ENCODE results near the gene XPC.
A peak's percentile ranks its signal among the peaks of the same experiment; 100 is the strongest.
"Not testable (repeated sequence)": the region's sequence is repeated elsewhere in the genome, so short reads cannot be mapped to it uniquely, and the experiment has no call there.

The XPC gene

GRCh38 chr3:14118400-14119381, 59.7 kb downstream of the XPC start:
- no peak for TF ChIP-seq CTCF (conservative IDR thresholded peaks at IDR 0.05; ENCODE audit: low read length)
- DNase-seq (ENCODE audit: low read depth), result no peak
- H3K4me3 ChIP-seq (ENCODE audit: low read length), result no peak overlapping the region

- no peak overlapping the region for H3K4me3 ChIP-seq (ENCODE audit: low read length)
- no peak for DNase-seq (ENCODE audit: low read depth)
- TF ChIP-seq CTCF (conservative IDR thresholded peaks at IDR 0.05; ENCODE audit: low read length), result no peak
Measured at GRCh38 chr3:14117468-14118399, 60.7 kb downstream of the XPC start.

GRCh38 chr3:14113965-14114635, 64.3 kb downstream of the XPC start:
- no peak for DNase-seq (ENCODE audit: low read depth)
- no peak overlapping the region for H3K4me3 ChIP-seq (ENCODE audit: low read length)
- peak; percentile 12; the same call in 1 of the 2 replicates for TF ChIP-seq CTCF (conservative IDR thresholded peaks at IDR 0.05; ENCODE audit: low read length)

GRCh38 chr3:14110699-14111098, 67.7 kb downstream of the XPC start:
- TF ChIP-seq CTCF (conservative IDR thresholded peaks at IDR 0.05; ENCODE audit: low read length), result no peak
- no peak overlapping the region for H3K4me3 ChIP-seq (ENCODE audit: low read length)
- DNase-seq (ENCODE audit: low read depth), result no peak

GRCh38 chr3:14109821-14110220, 68.6 kb downstream of the XPC start:
- DNase-seq (ENCODE audit: low read depth); H3K4me3 ChIP-seq (ENCODE audit: low read length): not testable (repeated sequence)

GRCh38 chr3:14097616-14098391, 80.6 kb downstream of the XPC start:
- no peak for DNase-seq (ENCODE audit: low read depth)
- no peak overlapping the region for H3K4me3 ChIP-seq (ENCODE audit: low read length)
- TF ChIP-seq CTCF (conservative IDR thresholded peaks at IDR 0.05; ENCODE audit: low read length), result no peak
